OCI-M2 (cell line): Measurements from ENCODE around the gene SMIM7.
"Not testable (repeated sequence)": the region's sequence is repeated elsewhere in the genome, so short reads cannot be mapped to it uniquely, and the experiment has no call there.

Experiments
- DNase-seq: peaks from one replicate; lab custom pipeline; 2025; ENCODE audit not compliant: unreplicated experiment; lab: John Stamatoyannopoulos, UW

Gene SMIM7

GRCh38 chr19:16655727-16656126 is 4.2 kb downstream of the SMIM7 start:
- DNase-seq, result no peak

GRCh38 chr19:16654627-16655026 is 5.3 kb downstream of the SMIM7 start:
- DNase-seq, result no peak

- DNase-seq, result no peak
These were observed 5.8 kb downstream of the SMIM7 start for GRCh38 chr19:16654140-16654539.

- no peak for DNase-seq
These were observed 7.1 kb downstream of the SMIM7 start for GRCh38 chr19:16652854-16653253.

GRCh38 chr19:16651421-16652188 is 8.3 kb downstream of the SMIM7 start:
- not testable (repeated sequence) for DNase-seq

GRCh38 chr19:16650821-16651220 is 9.1 kb downstream of the SMIM7 start:
- no peak for DNase-seq

- DNase-seq, result no peak
These were observed 10.2 kb downstream of the SMIM7 start for GRCh38 chr19:16649734-16650133.

GRCh38 chr19:16645140-16645539 is 14.8 kb downstream of the SMIM7 start:
- no peak for DNase-seq

- no peak for DNase-seq
These were observed 18.2 kb downstream of the SMIM7 start for GRCh38 chr19:16641695-16642094.

GRCh38 chr19:16640951-16641350 is 19.0 kb downstream of the SMIM7 start:
- no peak for DNase-seq

- DNase-seq, result no peak
These were observed 21.3 kb downstream of the SMIM7 start for GRCh38 chr19:16638666-16639065.

GRCh38 chr19:16637535-16637934 is 22.4 kb downstream of the SMIM7 start:
- no peak for DNase-seq

GRCh38 chr19:16631465-16631864 is 28.5 kb downstream of the SMIM7 start:
- no peak for DNase-seq

GRCh38 chr19:16628984-16629691 is 30.8 kb downstream of the SMIM7 start:
- DNase-seq, result no peak

- peak; percentile 99 for DNase-seq
These were observed 31.6 kb downstream of the SMIM7 start, which contains the start of gene MED26 for GRCh38 chr19:16628183-16628983. Gene MED26, minus strand, starts transcription at chr19:16628204. Its CDS starts 261 bp downstream, at chr19:16627943.

GRCh38 chr19:16627928-16628182 is 32.1 kb downstream of the SMIM7 start:
- no peak for DNase-seq

- DNase-seq, result no peak
These were observed 32.6 kb downstream of the SMIM7 start for GRCh38 chr19:16627193-16627927.

- DNase-seq, result peak; percentile 49
These were observed 33.1 kb downstream of the SMIM7 start for GRCh38 chr19:16626796-16627192.

GRCh38 chr19:16625163-16625958 is 34.6 kb downstream of the SMIM7 start:
- no peak for DNase-seq

- DNase-seq, result no peak
These were observed 35.7 kb downstream of the SMIM7 start for GRCh38 chr19:16624236-16624635.
